Measurements from ENCODE around the gene RNF112.

DNA sequence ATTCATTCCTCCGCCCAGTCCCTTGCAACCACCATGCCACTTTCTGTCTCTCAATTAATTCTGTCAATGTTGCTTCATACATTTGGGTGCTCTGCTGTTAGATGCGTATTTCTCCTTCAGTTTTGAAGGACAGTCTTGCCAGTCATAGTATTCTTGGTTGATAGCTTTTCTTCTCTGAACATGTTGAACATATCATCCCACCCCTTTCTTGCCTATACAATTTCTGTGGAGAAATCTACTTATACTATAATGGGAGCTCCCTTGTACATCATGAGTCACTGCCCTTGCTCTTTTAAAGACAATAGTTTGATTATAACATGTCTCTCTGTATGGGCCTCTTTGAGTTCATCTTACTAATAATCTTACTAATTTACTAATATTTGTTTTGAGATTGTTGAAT is 34.1 kb downstream of the RNF112 start:
- no peak for TF ChIP-seq EP300 (IDR thresholded peaks at IDR 0.05)
- no peak for TF ChIP-seq POLR2A (IDR thresholded peaks at IDR 0.05; ENCODE audit: low read depth)
- no peak for TF ChIP-seq POLR2AphosphoS5 (IDR thresholded peaks at IDR 0.05)
- TF ChIP-seq, protein P1, sequence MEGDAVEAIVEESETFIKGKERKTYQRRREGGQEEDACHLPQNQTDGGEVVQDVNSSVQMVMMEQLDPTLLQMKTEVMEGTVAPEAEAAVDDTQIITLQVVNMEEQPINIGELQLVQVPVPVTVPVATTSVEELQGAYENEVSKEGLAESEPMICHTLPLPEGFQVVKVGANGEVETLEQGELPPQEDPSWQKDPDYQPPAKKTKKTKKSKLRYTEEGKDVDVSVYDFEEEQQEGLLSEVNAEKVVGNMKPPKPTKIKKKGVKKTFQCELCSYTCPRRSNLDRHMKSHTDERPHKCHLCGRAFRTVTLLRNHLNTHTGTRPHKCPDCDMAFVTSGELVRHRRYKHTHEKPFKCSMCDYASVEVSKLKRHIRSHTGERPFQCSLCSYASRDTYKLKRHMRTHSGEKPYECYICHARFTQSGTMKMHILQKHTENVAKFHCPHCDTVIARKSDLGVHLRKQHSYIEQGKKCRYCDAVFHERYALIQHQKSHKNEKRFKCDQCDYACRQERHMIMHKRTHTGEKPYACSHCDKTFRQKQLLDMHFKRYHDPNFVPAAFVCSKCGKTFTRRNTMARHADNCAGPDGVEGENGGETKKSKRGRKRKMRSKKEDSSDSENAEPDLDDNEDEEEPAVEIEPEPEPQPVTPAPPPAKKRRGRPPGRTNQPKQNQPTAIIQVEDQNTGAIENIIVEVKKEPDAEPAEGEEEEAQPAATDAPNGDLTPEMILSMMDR (IDR thresholded peaks at IDR 0.05) = no peak
